Sigmoid colon (tissue), 7 donors: ENCODE data around the gene MYRIP. TPM values are rescaled to one million over a fixed set of nuclear protein-coding genes. Genes with fewer than 3 reads are reported as not detected.

ENCODE experiments used
- DNase-seq: peaks from one replicate; pipeline ENCODE4 v3.0.0-alpha.2; 2019
- H3K27ac ChIP-seq, 4 donors: fragments of 200-600 bp; sonication (generic); one replicate each; pipeline ENCODE4 v1.5.1; 2016 to 2019; ENCODE audit warnings: mild to moderate bottlenecking in 1 of 4
- H3K27me3 ChIP-seq, 3 donors: fragments of 200-600 bp; sonication (generic); one replicate each; pipeline ENCODE4 v1.5.1; 2019; ENCODE audit warnings: mild to moderate bottlenecking in 1 of 3
- H3K36me3 ChIP-seq, 4 donors: fragments of 200-600 bp; sonication (generic); one replicate each; pipeline ENCODE4 v1.5.1; 2016 to 2019
- H3K4me1 ChIP-seq, 4 donors: fragments of 200-600 bp; sonication (generic); one replicate each; pipeline ENCODE4 v1.5.1; 2017 to 2019
- H3K4me3 ChIP-seq, 4 donors: fragments of 200-600 bp; sonication (generic); one replicate each; pipeline ENCODE4 v1.5.1; 2017 to 2019; ENCODE audit warnings: mild to moderate bottlenecking in 2 of 4, moderate library complexity in 1 of 4
- H3K9me3 ChIP-seq, 4 donors: fragments of 200-600 bp in 3 of 4; sonication (generic) in 3 of 4; one replicate each; pipeline versions ENCODE4 v1.5.1 to v1.6.1; 2013 to 2019
- CTCF ChIP-seq, 4 experiments: fragments of 450-650 bp in 3 of 4; fragments of 200-600 bp in 1 of 4; IDR thresholded peaks; one replicate each; pipeline ENCODE4 v1.5.1; 2016 to 2019; ENCODE audit warnings: antibody characterized with exemption in 4 of 4, mild to moderate bottlenecking in 3 of 4, moderate library complexity in 2 of 4
- EP300 ChIP-seq, 4 donors: sonication (generic); formaldehyde crosslinking; IDR thresholded peaks; one replicate each; pipeline ENCODE4 v1.6.1; 2017; ENCODE audit warnings: antibody characterized with exemption in 4 of 4
- POLR2A ChIP-seq, 2 donors: fragments of 450-650 bp; IDR thresholded peaks; one replicate each; pipeline ENCODE4 v1.6.1; 2016; ENCODE audit warnings: antibody characterized with exemption in 2 of 2, mild to moderate bottlenecking in 2 of 2, moderate library complexity in 2 of 2
- POLR2AphosphoS5 ChIP-seq, 4 donors: sonication (generic); formaldehyde crosslinking; IDR thresholded peaks; one replicate each; pipeline ENCODE4 v1.6.1; 2017; ENCODE audit warnings: antibody characterized with exemption in 4 of 4
- WGBS, 2 donors: extraction: QIAGEN DNeasy Blood & Tissue Kit; methylation state at CpG; one replicate each; pipeline ENCODE4 v1.1.7; 2013; 5-methylcytosine and 5-hydroxymethylcytosine counted together
- intact Hi-C: fragments of 100-400 bp; cut with DNase I; formaldehyde crosslinking; loops from one replicate; pipeline ENCODE4 v1.15.1; 2023
- polyA plus RNA-seq, 3 donors: library from polyadenylated mRNA; stranded (reverse); fragments of 200-250 nt; gene quantifications; one replicate each; pipeline ENCODE4 v1.2.3, GENCODE V29; 2013
- total RNA-seq, 4 donors: library from RNA; depleted of rRNA; stranded (reverse); fragments of >200 nt; gene quantifications; one replicate each; pipeline ENCODE4 v1.1.0, GENCODE V29; 2016
- donor health status: healthy with polysubstance abuse.
- donor health status: Bipolar disorder and iron deficiency.
- donor health status: healthy.

The MYRIP gene
- total and polyA plus RNA-seq, 7 donors = 2.2 to 5.5 (median 4.2) TPM

GRCh38 chr3:39848365-39848764, 39.0 kb downstream of the MYRIP start:
- TF ChIP-seq POLR2A (IDR thresholded peaks at IDR 0.05) (no peak), CTCF (IDR thresholded peaks at IDR 0.05) (no peak), POLR2AphosphoS5 (IDR thresholded peaks at IDR 0.05) (no peak), EP300 (IDR thresholded peaks at IDR 0.05) (no peak)
- Histone ChIP-seq H3K9me3 (no peaks in the 10 kb centered on the region), H3K27me3 (no peaks in the 10 kb centered on the region), H3K27ac (no peak overlapping the region), H3K4me1 (no peaks in the 10 kb centered on the region), H3K4me3 (no peak overlapping the region), H3K36me3 (no peaks in the 10 kb centered on the region)
- intact Hi-C loops = no loop called here
- DNase-seq = no peak

GRCh38 chr3:39849992-39850715, 40.7 kb downstream of the MYRIP start:
- Histone ChIP-seq H3K4me1 (no peaks in the 10 kb centered on the region), H3K9me3 (no peaks in the 10 kb centered on the region), H3K27ac (no peak overlapping the region), H3K27me3 (no peaks in the 10 kb centered on the region), H3K4me3 (no peak overlapping the region), H3K36me3 (no peaks in the 10 kb centered on the region)
- intact Hi-C loops = no loop called here
- no peak for DNase-seq
- 5 to 37% methylated on average over 3 of the region's 3 CpGs for WGBS, 2 donors
- TF ChIP-seq CTCF (IDR thresholded peaks at IDR 0.05) (no peak), POLR2A (IDR thresholded peaks at IDR 0.05) (no peak), EP300 (IDR thresholded peaks at IDR 0.05) (no peak), POLR2AphosphoS5 (IDR thresholded peaks at IDR 0.05) (no peak)

- Histone ChIP-seq H3K4me3 (no peak overlapping the region), H3K4me1 (no peaks in the 10 kb centered on the region), H3K36me3 (no peaks in the 10 kb centered on the region), H3K27ac (no peak overlapping the region), H3K27me3 (no peaks in the 10 kb centered on the region), H3K9me3 (no peaks in the 10 kb centered on the region)
- 8 to 42% methylated on average over 2 of the region's 2 CpGs for WGBS, 2 donors
- TF ChIP-seq POLR2A (IDR thresholded peaks at IDR 0.05) (no peak), CTCF (IDR thresholded peaks at IDR 0.05) (no peak), EP300 (IDR thresholded peaks at IDR 0.05) (no peak), POLR2AphosphoS5 (IDR thresholded peaks at IDR 0.05) (no peak)
- no peak for DNase-seq
- intact Hi-C loops = no loop called here
Observed at GRCh38 chr3:39850716-39851032, 41.3 kb downstream of the MYRIP start.

GRCh38 chr3:39855517-39855916, 46.1 kb downstream of the MYRIP start:
- no peaks in the 10 kb centered on the region for H3K36me3 ChIP-seq
- no peak for TF ChIP-seq CTCF (IDR thresholded peaks at IDR 0.05)
- no peak for TF ChIP-seq EP300 (IDR thresholded peaks at IDR 0.05)
- no peaks in the 10 kb centered on the region for H3K4me1 ChIP-seq
- intact Hi-C loops = no loop called here
- H3K27me3 ChIP-seq = no peaks in the 10 kb centered on the region
- WGBS, 2 donors = 91 to 95% methylated on average over 3 of the region's 3 CpGs
- no peak for DNase-seq
- H3K27ac ChIP-seq = no peak overlapping the region
- peaks cover 0 to 4% (median 0%) of the 10 kb centered on the region in 4 donors for H3K9me3 ChIP-seq
- no peak overlapping the region for H3K4me3 ChIP-seq

- WGBS, 2 donors = 82 to 89% methylated on average over 2 of the region's 2 CpGs
- H3K4me3 ChIP-seq = no peak overlapping the region
- no peak overlapping the region for H3K27ac ChIP-seq
- H3K36me3 ChIP-seq = no peaks in the 10 kb centered on the region
- intact Hi-C loops = no loop called here
- no peaks in the 10 kb centered on the region for H3K4me1 ChIP-seq
- no peak for TF ChIP-seq POLR2AphosphoS5 (IDR thresholded peaks at IDR 0.05)
- no peak for TF ChIP-seq CTCF (IDR thresholded peaks at IDR 0.05)
- no peak for TF ChIP-seq EP300 (IDR thresholded peaks at IDR 0.05)
- no peak for TF ChIP-seq POLR2A (IDR thresholded peaks at IDR 0.05)
- no peaks in the 10 kb centered on the region for H3K27me3 ChIP-seq
- DNase-seq = no peak
- no peaks in the 10 kb centered on the region for H3K9me3 ChIP-seq
Observed at GRCh38 chr3:39869890-39870289, 60.5 kb downstream of the MYRIP start.
